HG03097 (cell line): Measurements from ENCODE around the gene NTHL1.
A peak's percentile ranks its signal among the peaks of the same experiment; 100 is the strongest.
"Not testable (repeated sequence)": the region's sequence is repeated elsewhere in the genome, so short reads cannot be mapped to it uniquely, and the experiment has no call there.

Experiments
- ATAC-seq: cut with Tn5 transposase; IDR thresholded peaks from one replicate; pipeline ENCODE4 v1.9.1; 2021; ENCODE audit not compliant: unreplicated experiment, low FRiP score

The NTHL1 gene

GRCh38 chr16:2015117-2015946 is 32.3 kb downstream of the NTHL1 start:
- no peak for ATAC-seq

GRCh38 chr16:2013527-2013926 is 34.1 kb downstream of the NTHL1 start:
- no peak for ATAC-seq

GRCh38 chr16:2011726-2012125 is 35.9 kb downstream of the NTHL1 start:
- not testable (repeated sequence) for ATAC-seq

GRCh38 chr16:2009791-2010510 is 37.7 kb downstream of the NTHL1 start, which contains the start of gene ZNF598:
Gene ZNF598, minus strand, starts transcription at chr16:2009821.
- peak; percentile 62 for ATAC-seq

- ATAC-seq: peak; percentile 23
Observed at GRCh38 chr16:2009164-2009711, 38.4 kb downstream of the NTHL1 start.

- ATAC-seq: no peak
Observed at GRCh38 chr16:2008631-2009163, 38.9 kb downstream of the NTHL1 start.

GRCh38 chr16:2008009-2008526 is 39.6 kb downstream of the NTHL1 start:
- ATAC-seq: no peak

- no peak for ATAC-seq
Observed at GRCh38 chr16:2007081-2007836, 40.4 kb downstream of the NTHL1 start.

GRCh38 chr16:2006317-2006716 is 41.3 kb downstream of the NTHL1 start:
- ATAC-seq: no peak

GRCh38 chr16:2005646-2006045 is 42.0 kb downstream of the NTHL1 start:
- no peak for ATAC-seq

- no peak for ATAC-seq
Observed at GRCh38 chr16:2004795-2005517, 42.7 kb downstream of the NTHL1 start.

GRCh38 chr16:2003827-2004641 is 43.6 kb downstream of the NTHL1 start:
- no peak for ATAC-seq

GRCh38 chr16:2003231-2003826 is 44.3 kb downstream of the NTHL1 start:
- no peak for ATAC-seq

GRCh38 chr16:2002406-2003230 is 45.0 kb downstream of the NTHL1 start:
- ATAC-seq: no peak

GRCh38 chr16:2001456-2002355 is 45.9 kb downstream of the NTHL1 start:
- ATAC-seq: no peak

- no peak for ATAC-seq
Observed at GRCh38 chr16:2001035-2001434, 46.6 kb downstream of the NTHL1 start.
